Activated CD8-positive, alpha-beta memory T cell treated with anti-CD3 and anti-CD28 coated beads, Interleukin-2, amount 10 ng/mL, durations not matched to agents 7 days and 5 days (primary cell): ENCODE measurements around the gene SFPQ. TPM values are rescaled to one million over a fixed set of nuclear protein-coding genes. Genes with fewer than 3 reads are reported as not detected.
A peak's percentile ranks its signal among the peaks of the same experiment; 100 is the strongest.
"Not testable (repeated sequence)": the region's sequence is repeated elsewhere in the genome, so short reads cannot be mapped to it uniquely, and the experiment has no call there.

ENCODE experiments used
- ATAC-seq: fragments of 150-1000 bp; cut with Tn5 transposase; one replicate; pipeline ENCODE4 v1.10.0; 2021; ENCODE audit warnings: moderate library complexity
- CTCF ChIA-PET: fragments of 350-600 bp; sonication (Branson Sonifier 250); formaldehyde crosslinking; loops from one replicate; lab custom pipeline; 2021; ENCODE audit warnings: antibody characterized with exemption; lab: Charles Lee
- DNase-seq: peaks from one replicate; pipeline ENCODE4 v3.0.0-alpha.2; 2020
- H3K27ac Mint-ChIP-seq: one replicate; pipeline ENCODE4 v1.8.0; 2021; ENCODE audit warnings: mild to moderate bottlenecking, mixed read lengths
- H3K27me3 Mint-ChIP-seq: one replicate; pipeline ENCODE4 v1.8.0; 2021; ENCODE audit warnings: mixed read lengths
- H3K36me3 Mint-ChIP-seq: one replicate; pipeline ENCODE4 v1.8.0; 2021; ENCODE audit warnings: mild to moderate bottlenecking, mixed read lengths
- H3K4me1 Mint-ChIP-seq: one replicate; pipeline ENCODE4 v1.8.0; 2021; ENCODE audit warnings: mixed read lengths
- H3K4me3 Mint-ChIP-seq: one replicate; pipeline ENCODE4 v1.8.0; 2021; ENCODE audit warnings: mild to moderate bottlenecking, moderate library complexity, mixed read lengths
- H3K9me3 Mint-ChIP-seq: one replicate; pipeline ENCODE4 v1.8.0; 2022; ENCODE audit warnings: low read depth, mixed read lengths
- total RNA-seq, 2 experiments: library from RNA; stranded (reverse); gene quantifications; one replicate each; pipeline ENCODE4 v1.2.3, GENCODE V29; 2021

SFPQ gene
- total RNA-seq, 2 experiments from 2014 or later: 344 to 402 TPM

GRCh38 chr1:35151220-35151619, 41.7 kb downstream of the SFPQ start:
- no peak for ATAC-seq
- Mint-ChIP-seq H3K27ac (no peak overlapping the region), H3K4me1 (peaks cover 7% of the 10 kb centered on the region), H3K9me3 (peaks cover 2% of the 10 kb centered on the region), H3K27me3 (no peaks in the 10 kb centered on the region), H3K36me3 (no peaks in the 10 kb centered on the region), H3K4me3 (no peak overlapping the region)
- CTCF ChIA-PET: no interaction called here
- DNase-seq: no peak

- Mint-ChIP-seq H3K4me1 (peaks cover 14% of the 10 kb centered on the region), H3K27ac (peak overlapping the region; percentile 69), H3K4me3 (peak overlapping the region; percentile 41)
- H3K27me3 Mint-ChIP-seq, DNase-seq, ATAC-seq, CTCF ChIA-PET, H3K9me3 Mint-ChIP-seq, H3K36me3 Mint-ChIP-seq: not testable (repeated sequence)
Observed at GRCh38 chr1:35145892-35146549, 46.9 kb downstream of the SFPQ start.

DNA sequence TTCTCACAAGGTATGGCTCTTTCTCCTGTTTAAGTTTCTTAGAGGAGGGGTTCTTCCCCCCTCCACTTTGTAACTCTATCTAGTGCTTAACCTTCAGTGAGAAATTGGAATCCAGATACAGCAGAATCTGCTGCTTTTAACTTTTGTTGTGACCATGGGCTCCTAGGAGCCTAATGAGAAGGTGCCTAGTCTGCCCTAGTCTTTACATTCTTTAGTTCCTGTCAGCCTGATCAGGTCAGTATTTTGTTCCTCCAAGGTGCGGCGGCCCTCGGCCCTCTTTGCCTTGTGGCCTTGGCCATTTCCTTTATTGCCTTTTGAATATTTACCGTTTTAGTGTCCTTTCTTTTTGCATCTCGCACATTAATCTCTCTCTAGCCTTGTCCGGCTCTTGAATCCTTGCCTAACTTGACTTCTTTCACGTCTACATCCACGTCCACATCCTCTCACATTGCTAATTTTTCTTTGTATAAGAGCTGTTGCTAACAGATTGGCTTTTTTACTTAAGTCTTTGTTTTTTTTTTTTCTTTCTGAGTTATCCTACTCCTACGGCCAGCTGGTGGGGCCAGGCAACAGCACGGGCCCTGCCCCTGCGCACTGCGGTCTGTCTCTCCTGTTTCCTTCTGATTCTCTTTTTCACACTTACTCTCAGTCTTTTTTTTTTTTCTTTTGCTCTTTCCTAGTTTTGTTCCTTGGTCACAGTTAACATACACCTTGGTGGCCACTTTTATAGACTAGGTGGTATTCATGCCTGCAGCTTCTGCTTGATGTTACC, 49.0 kb downstream of the SFPQ start:
- DNase-seq (no peak), ATAC-seq (no peak)
- H3K4me1 Mint-ChIP-seq: peaks cover 14% of the 10 kb centered on the region
- CTCF ChIA-PET: no interaction called here
- no peaks in the 10 kb centered on the region for H3K9me3 Mint-ChIP-seq
- H3K27ac Mint-ChIP-seq: no peak overlapping the region
- no peaks in the 10 kb centered on the region for H3K36me3 Mint-ChIP-seq
- H3K4me3 Mint-ChIP-seq: no peak overlapping the region
- H3K27me3 Mint-ChIP-seq: no peaks in the 10 kb centered on the region

- H3K9me3 Mint-ChIP-seq, CTCF ChIA-PET, H3K36me3 Mint-ChIP-seq, H3K4me3 Mint-ChIP-seq, ATAC-seq, H3K27ac Mint-ChIP-seq, H3K27me3 Mint-ChIP-seq, DNase-seq: not testable (repeated sequence)
- H3K4me1 Mint-ChIP-seq: peaks cover 14% of the 10 kb centered on the region
Observed at GRCh38 chr1:35142728-35143127, 50.2 kb downstream of the SFPQ start.

DNA sequence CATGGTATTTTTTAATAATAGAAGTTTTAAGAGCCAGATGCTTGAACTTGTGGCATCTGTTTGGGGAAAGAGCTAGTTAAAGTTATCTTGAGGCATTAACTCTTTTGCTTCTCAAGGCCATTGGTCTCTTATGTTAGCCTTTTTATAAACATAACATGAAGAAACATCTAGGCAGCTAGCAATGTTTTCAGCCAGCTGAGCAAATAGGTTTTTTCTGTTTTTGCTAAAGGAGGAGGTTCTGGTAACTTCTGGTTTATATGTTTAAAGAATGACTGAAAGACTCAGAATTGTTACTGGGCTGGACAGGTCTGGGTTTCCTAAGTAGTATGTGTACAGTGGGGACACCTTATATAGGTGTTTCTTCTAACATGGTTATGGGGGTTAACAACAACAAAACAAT, 50.7 kb downstream of the SFPQ start:
- H3K36me3 Mint-ChIP-seq, ATAC-seq, CTCF ChIA-PET, H3K4me3 Mint-ChIP-seq, H3K9me3 Mint-ChIP-seq, DNase-seq, H3K27ac Mint-ChIP-seq, H3K27me3 Mint-ChIP-seq: not testable (repeated sequence)
- peaks cover 14% of the 10 kb centered on the region for H3K4me1 Mint-ChIP-seq

GRCh38 chr1:35137590-35137989, 55.4 kb downstream of the SFPQ start:
- DNase-seq, ATAC-seq, CTCF ChIA-PET, H3K36me3 Mint-ChIP-seq, H3K4me3 Mint-ChIP-seq, H3K27ac Mint-ChIP-seq, H3K9me3 Mint-ChIP-seq, H3K4me1 Mint-ChIP-seq, H3K27me3 Mint-ChIP-seq: not testable (repeated sequence)

DNA sequence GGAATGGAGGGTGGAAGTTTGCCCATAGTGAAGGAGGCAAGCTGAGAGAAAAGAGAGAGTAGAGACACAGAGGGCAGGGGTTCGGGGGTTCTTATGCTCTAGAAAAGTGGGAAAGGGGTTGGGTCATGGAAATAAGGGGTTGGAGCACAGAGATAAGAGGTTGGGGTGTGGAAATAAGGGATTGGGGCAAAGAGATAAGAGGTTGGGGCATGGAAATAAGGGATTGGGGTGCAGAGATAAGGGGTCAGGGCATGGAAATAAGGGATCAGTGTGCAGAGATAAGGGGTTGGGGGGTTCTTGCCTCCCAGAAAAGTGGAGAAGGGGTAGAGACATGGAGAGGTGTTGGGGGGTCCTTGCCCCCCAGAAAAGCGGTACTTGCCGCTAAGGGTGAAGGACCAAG, 56.2 kb downstream of the SFPQ start:
- CTCF ChIA-PET: no interaction called here

More for the DNA sequence above, 56.2 kb downstream of the SFPQ start:
- Mint-ChIP-seq H3K36me3 (no peaks in the 10 kb centered on the region), H3K9me3 (no peaks in the 10 kb centered on the region), H3K27ac (no peak overlapping the region), H3K4me1 (no peaks in the 10 kb centered on the region), H3K4me3 (no peak overlapping the region), H3K27me3 (no peaks in the 10 kb centered on the region)
- DNase-seq: no peak
- no peak for ATAC-seq

Other genes with a start within 250 kb of the SFPQ start
- gene TMEM35B, start 207.8 kb downstream of the SFPQ start, total RNA-seq: 10 to 100 TPM; 29.6 to 30.2 TPM
- gene ZMYM6, start 161.2 kb downstream of the SFPQ start, total RNA-seq: 10 to 100 TPM; 18.9 to 20.4 TPM
- gene ZMYM1, start 113.8 kb downstream of the SFPQ start, total RNA-seq: 10 to 100 TPM; 11.7 to 14.5 TPM
- gene ZMYM4, start 75.6 kb upstream of the SFPQ start, total RNA-seq: 10 to 100 TPM; 21.8 to 29.0 TPM